ENCODE measurements around the gene PTPRF. TPM values are rescaled to one million over a fixed set of nuclear protein-coding genes. Genes with fewer than 3 reads are reported as not detected.
A peak's percentile ranks its signal among the peaks of the same experiment; 100 is the strongest.

The PTPRF gene
- total RNA-seq, 2 donors from 2014 or later: 6.3 to 30.7 TPM

DNA sequence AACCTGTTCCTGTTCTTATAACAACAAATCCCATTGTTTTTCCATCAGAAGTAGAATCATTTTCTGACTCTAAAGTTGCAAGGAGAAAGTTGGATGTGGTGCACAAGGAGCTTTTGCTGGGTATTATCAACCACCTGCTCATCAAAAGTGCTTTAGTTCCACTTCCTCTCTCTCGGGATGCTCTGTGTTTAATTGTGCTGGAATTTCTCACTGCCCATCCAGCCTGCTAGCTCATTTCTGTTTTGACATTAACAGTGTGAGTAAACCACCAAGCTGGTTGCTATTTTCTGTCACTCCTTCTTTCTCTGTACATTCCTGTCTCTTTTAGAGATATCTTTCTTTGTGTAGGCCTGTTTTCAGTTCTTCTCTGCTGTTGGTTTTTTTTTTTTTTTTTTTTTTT is 125.3 kb downstream of the PTPRF start:
- Mint-ChIP-seq H3K9me3 (no peaks in the 10 kb centered on the region), H3K27ac (no peak overlapping the region), H3K4me1 (peaks cover 27% of the 10 kb centered on the region), H3K27me3 (no peaks in the 10 kb centered on the region), H3K4me3 (no peak overlapping the region), H3K36me3 (ENCODE audit: low read depth) (peaks cover 83% of the 10 kb centered on the region)
- no peak for ATAC-seq (replicated peaks)

DNA sequence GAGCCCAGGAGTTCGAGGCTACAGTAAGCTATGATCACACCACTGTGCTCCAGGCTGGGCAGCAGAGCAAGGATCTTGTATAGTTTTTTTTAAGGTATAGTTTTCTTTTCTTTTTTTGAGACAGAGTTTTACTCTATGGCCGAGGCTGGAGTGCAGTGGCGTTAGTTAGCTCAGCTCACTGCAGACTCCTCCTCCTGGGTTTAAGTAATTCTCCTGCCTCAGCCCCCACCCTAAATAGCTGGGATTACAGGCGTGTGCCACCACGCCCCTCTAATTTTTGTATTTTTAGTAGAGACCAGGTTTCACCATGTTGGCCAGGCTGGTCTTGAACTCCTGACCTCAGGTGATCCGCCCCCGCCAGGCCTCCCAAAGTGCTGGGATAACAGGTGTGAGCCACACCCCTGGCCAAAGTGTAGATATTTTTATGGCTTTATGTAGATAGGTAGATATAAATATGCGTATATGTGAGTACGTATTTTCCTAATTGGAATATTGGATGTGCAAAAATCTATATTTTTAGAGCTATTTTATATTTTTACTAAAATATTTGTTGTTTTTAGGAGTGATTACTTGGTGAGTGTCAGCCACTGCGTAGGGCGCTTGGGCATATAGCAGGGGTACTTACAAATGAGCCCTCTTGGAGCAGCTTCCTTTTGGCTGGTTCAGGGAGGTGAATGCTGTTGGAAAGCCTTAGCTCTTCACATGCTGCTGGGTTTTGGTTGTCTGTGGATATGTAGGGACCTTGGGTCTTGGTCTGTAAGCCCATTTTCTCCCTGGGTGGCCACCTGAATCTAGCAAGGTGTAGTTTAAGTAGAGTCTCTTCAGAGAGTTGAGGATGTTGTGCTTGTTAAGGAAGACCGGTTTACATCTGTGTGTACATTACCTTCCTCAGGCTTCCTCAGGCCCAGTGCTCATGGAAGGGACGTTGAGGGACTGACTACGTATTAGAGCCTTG is 128.8 kb downstream of the PTPRF start:
- peaks cover 100% of the 10 kb centered on the region for H3K36me3 Mint-ChIP-seq (ENCODE audit: low read depth)
- H3K27me3 Mint-ChIP-seq: no peaks in the 10 kb centered on the region

DNA sequence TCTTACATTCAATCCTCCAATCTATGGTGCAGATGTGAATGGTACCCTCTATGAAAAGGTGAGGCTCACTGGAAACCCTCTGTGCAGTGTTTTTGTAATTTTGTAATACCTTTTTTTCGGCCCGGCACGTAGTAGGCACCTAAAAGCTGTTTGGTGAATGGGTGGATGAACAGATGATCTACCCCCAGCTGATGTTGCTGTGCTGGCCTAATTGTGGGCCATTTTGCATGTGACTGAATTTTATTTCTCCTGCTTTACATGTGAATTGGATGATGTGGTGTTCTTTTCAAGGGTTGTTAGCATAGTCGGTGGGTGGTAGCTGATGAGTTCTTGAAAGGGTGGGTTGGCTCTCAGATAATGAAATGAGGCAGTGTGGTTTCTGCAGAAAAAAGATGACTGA is 129.7 kb downstream of the PTPRF start:
- Mint-ChIP-seq H3K36me3 (ENCODE audit: low read depth) (peaks cover 100% of the 10 kb centered on the region), H3K27ac (peak overlapping the region; percentile 56), H3K27me3 (no peaks in the 10 kb centered on the region), H3K4me3 (no peak overlapping the region), H3K9me3 (no peaks in the 10 kb centered on the region), H3K4me1 (peaks cover 16% of the 10 kb centered on the region)
- no peak for ATAC-seq (replicated peaks)

More for the DNA sequence above, 128.8 kb downstream of the PTPRF start:
- Mint-ChIP-seq H3K9me3 (no peaks in the 10 kb centered on the region), H3K4me1 (peaks cover 16% of the 10 kb centered on the region), H3K4me3 (no peak overlapping the region), H3K27ac (no peak overlapping the region)
- ATAC-seq (replicated peaks): no peak

DNA sequence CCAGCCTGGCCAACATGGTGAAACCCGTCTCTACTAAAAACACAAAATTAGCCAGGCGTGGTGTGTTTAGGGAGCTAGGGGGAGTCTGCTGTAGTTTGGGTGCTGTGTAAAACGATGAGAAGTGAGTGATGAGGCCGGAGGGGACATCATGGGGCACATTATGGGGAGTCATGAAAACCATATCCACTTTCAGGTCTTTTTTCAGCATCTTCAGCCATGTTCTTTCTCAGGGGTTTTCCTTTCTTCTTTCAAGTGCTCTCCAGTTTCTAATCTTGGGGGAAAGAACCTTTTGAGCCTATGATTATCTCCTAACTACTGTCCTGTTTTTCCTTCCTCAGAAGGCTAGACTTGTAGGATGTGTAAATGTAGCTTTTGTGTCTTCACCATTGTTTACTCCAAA is 133.7 kb downstream of the PTPRF start:
- peak; percentile 55 for ATAC-seq (replicated peaks)
- Mint-ChIP-seq H3K9me3 (no peaks in the 10 kb centered on the region), H3K27me3 (no peaks in the 10 kb centered on the region), H3K27ac (peak overlapping the region; percentile 67), H3K36me3 (ENCODE audit: low read depth) (peaks cover 100% of the 10 kb centered on the region), H3K4me1 (peaks cover 20% of the 10 kb centered on the region), H3K4me3 (no peak overlapping the region)

DNA sequence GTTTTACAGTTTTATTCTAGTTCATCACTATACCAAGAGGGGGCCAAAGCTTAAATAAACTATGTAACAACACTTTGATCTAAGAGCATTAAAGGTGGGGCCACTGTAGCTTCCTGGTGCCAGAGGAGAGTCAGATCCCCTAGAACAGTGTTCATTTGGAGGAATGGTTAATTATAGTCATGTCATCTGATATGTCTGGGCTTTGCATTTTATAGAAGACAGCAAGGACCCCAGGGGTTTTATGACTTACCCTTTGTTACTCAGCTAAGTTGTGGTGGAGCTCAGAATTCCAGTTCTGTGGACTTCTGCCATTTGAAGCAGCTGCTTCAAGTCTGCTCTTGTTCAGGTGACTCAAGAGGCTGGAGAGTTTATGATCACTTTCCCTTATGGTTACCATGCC is 135.9 kb downstream of the PTPRF start:
- Mint-ChIP-seq H3K9me3 (no peaks in the 10 kb centered on the region), H3K27ac (no peak overlapping the region), H3K4me1 (peaks cover 11% of the 10 kb centered on the region), H3K27me3 (no peaks in the 10 kb centered on the region), H3K4me3 (no peak overlapping the region), H3K36me3 (ENCODE audit: low read depth) (peaks cover 100% of the 10 kb centered on the region)
- ATAC-seq (replicated peaks): no peak

DNA sequence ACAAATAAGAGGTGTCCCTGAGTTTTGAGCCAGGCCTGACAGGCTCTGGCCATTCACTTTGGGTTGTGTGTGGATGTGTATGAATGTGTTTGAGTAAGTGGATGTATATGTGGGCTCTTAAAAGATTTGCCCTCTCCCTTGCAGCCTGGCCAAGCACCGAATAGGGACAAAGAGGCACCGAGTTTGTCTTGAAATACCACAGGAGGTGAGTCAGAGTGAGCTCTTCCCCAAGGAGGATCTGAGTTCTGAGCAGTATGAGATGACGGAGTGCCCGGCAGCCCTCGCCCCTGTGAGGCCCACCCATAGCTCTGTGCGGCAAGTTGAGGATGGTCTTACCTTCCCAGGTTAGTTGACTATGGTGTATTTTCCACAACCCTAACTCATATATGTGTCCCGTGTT is 138.3 kb downstream of the PTPRF start:
- H3K4me3 Mint-ChIP-seq: no peak overlapping the region
- H3K27ac Mint-ChIP-seq: no peak overlapping the region
- H3K36me3 Mint-ChIP-seq (ENCODE audit: low read depth): peaks cover 98% of the 10 kb centered on the region
- H3K9me3 Mint-ChIP-seq: no peaks in the 10 kb centered on the region
- no peaks in the 10 kb centered on the region for H3K27me3 Mint-ChIP-seq
- no peak for ATAC-seq (replicated peaks)
- H3K4me1 Mint-ChIP-seq: peaks cover 8% of the 10 kb centered on the region

DNA sequence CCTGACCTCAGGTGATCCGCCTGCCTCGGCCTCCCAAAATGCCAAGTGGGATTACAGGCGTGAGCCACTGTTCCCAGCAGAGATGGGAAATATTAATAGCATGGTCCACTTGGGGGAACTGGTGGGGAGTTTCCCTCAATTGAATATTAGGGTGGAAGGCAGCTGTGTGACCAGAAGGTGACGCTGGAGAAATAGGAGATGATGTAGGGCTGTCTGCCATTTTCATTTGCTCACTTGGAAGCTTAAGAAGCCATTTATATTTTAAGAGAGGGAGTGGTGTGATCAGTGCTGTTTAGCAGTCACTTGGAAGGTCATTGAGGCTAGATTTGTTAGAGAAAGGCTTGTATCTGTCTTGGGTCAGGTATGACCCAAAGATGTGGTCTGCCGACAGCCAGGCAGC is 139.2 kb downstream of the PTPRF start:
- Mint-ChIP-seq H3K36me3 (ENCODE audit: low read depth) (peaks cover 98% of the 10 kb centered on the region), H3K4me3 (no peak overlapping the region), H3K4me1 (peaks cover 4% of the 10 kb centered on the region), H3K27ac (no peak overlapping the region), H3K27me3 (no peaks in the 10 kb centered on the region), H3K9me3 (no peaks in the 10 kb centered on the region)
- no peak for ATAC-seq (replicated peaks)

DNA sequence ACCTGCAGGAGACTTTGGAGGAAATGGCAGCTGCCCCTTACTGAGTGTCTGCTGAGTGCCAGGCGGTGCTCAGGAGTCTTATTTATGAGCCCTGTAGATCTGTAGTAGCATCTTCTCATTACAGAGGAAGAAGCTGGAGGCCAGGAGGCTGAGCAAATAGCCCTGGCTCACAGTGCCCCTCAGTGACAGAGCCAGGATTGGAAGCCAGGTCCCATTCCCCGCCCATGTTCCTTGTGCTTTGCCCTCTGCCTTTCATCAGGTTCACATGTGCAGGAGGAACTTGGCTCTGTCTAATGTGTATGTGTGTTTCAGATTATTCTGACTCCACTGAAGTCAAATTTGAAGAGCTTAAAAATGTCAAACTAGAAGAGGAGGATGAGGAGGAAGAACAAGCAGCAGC is 140.5 kb downstream of the PTPRF start:
- H3K36me3 Mint-ChIP-seq (ENCODE audit: low read depth): peaks cover 98% of the 10 kb centered on the region
- peak overlapping the region; percentile 56 for H3K27ac Mint-ChIP-seq
- no peaks in the 10 kb centered on the region for H3K27me3 Mint-ChIP-seq
- H3K4me1 Mint-ChIP-seq: peaks cover 8% of the 10 kb centered on the region
- no peak for ATAC-seq (replicated peaks)
- H3K4me3 Mint-ChIP-seq: no peak overlapping the region
- no peaks in the 10 kb centered on the region for H3K9me3 Mint-ChIP-seq

DNA sequence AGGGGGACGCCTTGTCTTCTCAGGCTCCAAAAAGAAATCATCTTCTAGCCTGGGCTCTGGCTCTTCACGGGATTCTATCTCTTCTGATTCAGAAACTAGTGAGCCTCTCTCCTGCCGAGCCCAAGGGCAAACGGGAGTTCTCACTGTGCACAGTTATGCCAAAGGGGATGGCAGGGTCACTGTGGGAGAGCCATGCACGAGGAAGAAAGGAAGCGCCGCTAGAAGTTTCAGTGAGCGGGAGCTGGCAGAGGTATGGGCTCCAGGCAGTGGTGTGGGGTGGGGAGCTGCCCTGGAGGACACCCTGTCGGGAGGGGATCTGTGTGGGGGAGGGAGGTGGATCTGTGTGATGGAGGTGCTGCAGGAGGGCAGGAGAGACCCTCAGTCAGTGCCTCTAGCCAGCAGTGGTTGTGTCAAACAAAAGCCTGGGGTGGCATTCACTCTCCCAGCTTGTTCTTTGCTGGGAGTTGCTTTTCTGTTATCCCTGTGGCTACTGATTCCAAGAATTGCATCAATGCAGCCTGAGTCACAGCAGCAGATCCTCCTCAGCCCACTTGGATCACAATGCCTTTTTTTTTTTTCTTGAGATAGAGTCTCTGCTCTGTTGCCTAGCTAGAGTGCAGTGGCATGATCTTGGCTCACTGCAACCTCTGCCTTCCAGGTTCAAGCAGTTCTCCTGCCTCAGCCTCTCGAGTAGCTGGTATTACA is 141.1 kb downstream of the PTPRF start:
- Mint-ChIP-seq H3K4me3 (no peak overlapping the region), H3K4me1 (peaks cover 8% of the 10 kb centered on the region), H3K27me3 (no peaks in the 10 kb centered on the region), H3K36me3 (ENCODE audit: low read depth) (peaks cover 95% of the 10 kb centered on the region), H3K9me3 (no peaks in the 10 kb centered on the region), H3K27ac (peak overlapping the region; percentile 56)
- ATAC-seq (replicated peaks): no peak

DNA sequence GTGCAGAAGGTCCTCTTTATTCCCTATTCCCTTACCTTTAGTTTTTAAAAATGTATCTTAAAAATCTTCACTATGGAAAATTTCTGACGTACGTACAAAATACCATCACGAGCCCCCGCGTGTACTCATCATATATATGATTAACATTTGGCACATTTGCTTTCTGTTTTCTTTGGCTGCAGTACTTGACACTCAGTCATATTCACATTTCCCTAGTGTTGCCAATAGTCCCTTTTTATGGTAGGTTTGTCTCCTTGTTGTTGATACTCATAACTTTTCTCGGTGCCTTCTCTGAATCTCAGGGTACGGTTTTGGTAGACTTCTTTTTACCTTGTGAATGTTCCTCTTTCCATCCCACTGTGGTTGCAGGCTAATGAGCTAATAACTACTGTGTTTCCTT is 142.6 kb downstream of the PTPRF start:
- peaks cover 8% of the 10 kb centered on the region for H3K4me1 Mint-ChIP-seq
- peaks cover 95% of the 10 kb centered on the region for H3K36me3 Mint-ChIP-seq (ENCODE audit: low read depth)
- H3K27me3 Mint-ChIP-seq: no peaks in the 10 kb centered on the region
- no peak for ATAC-seq (replicated peaks)
- H3K4me3 Mint-ChIP-seq: no peak overlapping the region
- H3K27ac Mint-ChIP-seq: no peak overlapping the region
- H3K9me3 Mint-ChIP-seq: no peaks in the 10 kb centered on the region

Other genes starting within 250 kb of the PTPRF start
- gene C1orf210, start 245.3 kb upstream of the PTPRF start, total RNA-seq: not detected
- under 1 TPM in 1 of 2 donors, not detected in 1; 0.61 TPM for gene TIE1, start 229.9 kb upstream of the PTPRF start, total RNA-seq
- gene MPL, start 193.1 kb upstream of the PTPRF start, total RNA-seq: not detected
- 100 to 1,000 TPM; 127 to 199 TPM for gene CDC20, start 171.9 kb upstream of the PTPRF start, total RNA-seq
- gene ELOVL1, start 162.9 kb upstream of the PTPRF start, total RNA-seq: 10 to 100 TPM; 53.4 to 73.7 TPM
- gene MED8, start 141.1 kb upstream of the PTPRF start, total RNA-seq: 10 to 100 TPM; 34.1 to 39.4 TPM
- 10 to 100 TPM; 53.4 to 59.3 TPM for gene SZT2, start 141.0 kb upstream of the PTPRF start, total RNA-seq
- 10 to 100 TPM in 1 of 2 donors, 1 to 10 TPM in 1; 5.7 to 25.8 TPM for gene HYI, start 77.0 kb upstream of the PTPRF start, total RNA-seq
- 10 to 100 TPM; 25.3 to 34.8 TPM for gene KDM4A, start 119.3 kb downstream of the PTPRF start, total RNA-seq
- 10 to 100 TPM; 21.8 to 23.7 TPM for gene ST3GAL3, start 176.7 kb downstream of the PTPRF start, total RNA-seq